HG03175 (cell line): ENCODE measurements around the gene HOXB4.
"Not testable (repeated sequence)": the region's sequence is repeated elsewhere in the genome, so short reads cannot be mapped to it uniquely, and the experiment has no call there.

ENCODE experiments used
- ATAC-seq: cut with Tn5 transposase; IDR thresholded peaks from one replicate; pipeline ENCODE4 v1.9.1; 2021; ENCODE audit warnings: mild to moderate bottlenecking, moderate library complexity; ENCODE audit not compliant: unreplicated experiment

The HOXB4 gene

DNA sequence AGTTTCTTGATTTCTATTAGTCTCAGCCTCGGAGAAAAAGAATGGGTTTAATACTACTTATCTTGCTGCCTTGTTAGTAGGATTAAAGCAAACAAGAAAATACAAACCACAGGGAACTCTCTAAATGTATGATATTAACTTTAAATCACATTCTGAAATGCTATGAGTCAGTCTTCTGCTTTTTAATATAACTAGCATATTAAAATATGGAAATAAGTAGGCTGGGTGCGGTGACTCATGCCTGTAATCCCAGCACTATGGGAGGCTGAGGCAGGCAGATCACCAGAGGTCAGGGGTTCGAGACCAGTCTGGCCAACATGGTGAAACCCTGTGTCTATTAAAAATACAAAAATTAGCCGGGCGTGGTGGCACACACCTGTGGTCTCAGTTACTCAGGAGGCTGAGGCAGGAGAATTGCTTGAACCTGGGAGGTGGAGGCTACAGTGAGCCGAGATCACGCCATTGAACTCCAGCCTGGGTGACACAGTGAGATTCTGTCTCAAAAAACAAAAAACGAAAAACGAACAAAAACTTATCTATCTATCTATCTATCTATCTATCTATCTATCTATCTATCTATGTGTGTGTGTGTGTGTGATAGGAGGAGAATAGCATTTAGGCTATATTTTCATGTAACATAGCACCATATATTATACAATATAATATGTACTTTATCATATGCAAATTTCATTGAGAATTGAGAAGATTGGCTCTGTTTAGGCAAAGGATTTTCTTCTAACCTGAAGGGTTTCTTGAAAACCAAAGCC lies 42.2 kb downstream of the HOXB4 start:
- ATAC-seq, result not testable (repeated sequence)

- ATAC-seq, result no peak
Observed at GRCh38 chr17:48532261-48532660, 45.9 kb downstream of the HOXB4 start.

DNA sequence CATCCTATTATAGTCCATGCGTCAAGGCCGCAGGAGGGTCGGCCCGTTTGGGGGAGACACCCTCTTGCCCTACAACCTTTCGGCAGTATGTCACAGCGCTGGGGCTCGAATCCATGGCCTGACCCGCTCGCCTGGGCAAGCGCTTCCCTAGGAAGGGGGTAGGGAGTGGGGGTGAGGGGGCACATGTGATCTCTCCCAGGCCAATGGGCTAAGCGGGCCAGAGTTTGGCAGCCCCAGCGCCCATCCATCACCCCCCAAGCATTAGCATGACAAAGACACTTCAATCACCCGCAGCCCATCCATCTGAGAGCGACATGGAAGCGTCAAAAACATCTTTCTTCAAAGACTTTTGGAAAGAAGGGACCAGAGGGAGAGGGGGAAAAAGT lies 47.3 kb downstream of the HOXB4 start, which contains the start of gene HOXB1:
HOXB1 (minus strand) TSS at position 125 of the 386 bp plus-strand sequence; CDS start at position 18, 107 bp downstream.
- no peak for ATAC-seq

DNA sequence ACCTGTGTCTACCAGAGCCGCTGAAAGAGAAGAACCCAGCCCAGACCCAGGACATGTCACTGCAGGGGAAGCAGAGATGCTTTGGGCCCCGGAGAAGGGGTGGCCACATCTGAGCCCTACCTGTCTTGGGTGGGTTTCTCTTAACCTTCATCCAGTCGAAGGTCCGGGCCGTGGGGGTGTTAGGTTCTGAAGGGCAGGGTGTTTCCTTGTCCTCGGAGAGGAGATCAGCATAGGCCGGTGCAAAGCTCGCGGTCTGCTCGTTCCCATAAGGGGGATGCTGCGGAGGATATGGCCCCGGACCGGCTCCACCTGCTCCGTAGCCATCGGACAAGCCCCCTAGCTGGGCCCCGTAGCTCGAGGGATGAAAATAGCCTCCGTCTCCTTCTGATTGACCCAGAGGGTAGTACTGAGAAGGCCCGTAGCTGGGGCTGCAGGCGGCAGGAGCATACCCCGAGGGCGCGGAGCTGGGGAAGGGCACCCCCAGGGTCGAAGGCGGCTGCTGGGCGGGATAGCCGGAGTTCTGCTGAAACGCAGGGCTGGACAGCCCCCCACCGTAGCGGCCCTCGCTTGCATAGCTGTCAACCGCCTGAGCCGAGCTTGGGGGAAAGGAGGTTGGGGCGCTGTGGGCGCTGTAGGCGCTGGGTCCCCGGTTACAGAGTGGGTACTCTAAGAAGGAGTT lies 47.8 kb downstream of the HOXB4 start:
- ATAC-seq, result no peak

GRCh38 chr17:48529683-48530009 lies 48.5 kb downstream of the HOXB4 start:
- no peak for ATAC-seq

GRCh38 chr17:48528936-48529682 lies 49.0 kb downstream of the HOXB4 start:
- ATAC-seq, result no peak

DNA sequence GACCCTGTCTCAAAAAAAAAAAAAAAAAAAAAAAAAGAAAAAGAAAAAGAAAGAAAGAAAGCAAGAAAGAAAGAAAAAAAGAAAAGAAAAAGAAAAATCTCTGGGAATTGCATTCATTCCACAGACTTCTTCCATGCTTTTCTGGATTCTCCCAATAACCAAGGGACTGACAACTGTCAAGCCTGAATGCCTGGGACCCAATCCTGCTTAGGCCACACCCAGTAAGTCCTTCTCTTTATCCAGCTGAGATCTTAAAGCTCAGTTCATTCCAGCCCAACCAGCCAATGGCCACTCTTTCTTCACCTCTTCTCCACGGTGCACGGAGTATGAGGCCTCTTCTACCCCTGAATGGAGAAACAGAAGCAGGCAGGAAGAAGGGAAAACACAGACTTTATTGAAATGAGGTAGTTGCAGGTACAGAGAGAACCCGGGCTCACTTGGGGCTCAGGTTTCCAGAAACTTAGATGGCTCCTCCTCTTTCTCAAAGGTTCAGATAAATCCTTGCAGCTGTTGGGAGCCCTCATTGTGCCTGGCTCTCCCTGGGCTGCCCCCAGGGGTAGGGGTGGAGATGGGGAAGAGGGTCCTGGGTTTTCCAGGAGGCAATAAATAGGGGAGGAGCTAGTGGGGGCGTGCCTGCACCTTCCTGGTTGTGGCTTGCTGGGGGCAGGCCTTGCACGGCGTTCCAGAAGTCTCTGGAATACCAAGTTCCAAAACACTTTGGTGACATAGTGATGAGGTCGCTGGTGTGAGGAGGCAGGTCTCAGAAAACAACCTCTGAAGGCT lies 49.8 kb downstream of the HOXB4 start:
- ATAC-seq, result no peak

DNA sequence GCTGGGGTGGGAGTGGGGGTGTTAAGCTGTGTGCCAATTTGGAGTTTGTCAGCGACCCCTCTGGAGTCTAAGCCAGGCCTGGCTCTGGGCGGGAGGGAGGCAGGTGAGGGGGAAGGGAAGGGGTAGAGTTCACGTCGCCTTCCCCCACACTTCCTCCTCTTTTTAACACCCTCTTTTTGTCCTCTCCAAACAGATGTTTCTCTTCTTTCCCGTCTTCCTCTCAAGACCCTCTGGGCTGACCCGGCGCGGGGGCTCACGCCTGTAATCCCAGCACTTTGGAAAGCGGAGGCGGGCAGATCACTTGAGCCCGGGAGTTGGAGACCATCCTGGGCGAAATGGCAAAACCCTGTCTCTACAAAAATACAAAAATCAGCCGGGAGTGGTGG lies 50.6 kb downstream of the HOXB4 start:
- ATAC-seq, result no peak

DNA sequence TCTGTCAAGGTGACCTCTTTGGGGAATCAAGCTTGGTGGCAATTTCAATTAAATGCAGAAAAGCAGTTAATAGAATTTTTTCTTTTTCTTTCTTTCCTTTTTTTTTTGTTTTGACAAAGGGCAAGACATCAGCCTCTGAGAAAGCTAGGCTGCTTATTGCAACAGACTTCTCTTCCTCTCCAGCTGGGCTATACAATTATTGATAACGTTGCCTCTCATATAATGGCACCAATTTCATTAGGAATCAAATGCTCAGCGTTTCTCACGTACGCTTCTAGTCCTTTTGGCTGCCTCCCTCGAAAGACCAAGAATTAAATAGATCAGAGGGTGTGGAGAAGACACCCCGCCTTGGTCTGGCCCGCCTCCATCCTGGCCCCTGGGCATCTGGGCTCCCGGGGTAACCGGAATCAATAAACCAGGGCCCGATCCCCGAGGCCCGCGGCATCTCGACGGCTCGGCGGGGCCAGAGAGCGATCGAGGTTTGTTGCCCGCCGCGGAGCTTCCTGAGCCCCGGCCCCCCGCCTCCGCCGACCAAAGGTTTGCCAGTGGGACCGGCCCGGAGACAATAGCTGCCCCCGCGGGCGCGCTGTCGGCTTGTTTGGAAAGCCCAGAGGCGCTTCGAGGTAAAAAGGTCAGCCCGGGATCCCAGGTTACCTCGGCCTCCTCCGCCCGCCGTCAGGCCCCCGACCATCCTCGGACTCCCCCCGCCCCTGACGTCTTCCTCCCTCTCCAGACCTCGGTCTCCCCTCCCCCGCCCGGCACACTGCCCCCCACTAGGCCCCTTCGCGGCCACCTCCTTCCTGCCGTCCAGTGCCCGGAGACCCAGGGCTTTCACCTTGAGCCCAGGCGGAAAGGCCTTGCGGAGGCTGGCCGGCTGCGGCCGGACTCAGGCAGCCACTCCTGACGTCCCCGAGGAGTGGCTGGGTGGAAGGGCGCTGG lies 51.3 kb downstream of the HOXB4 start:
- ATAC-seq, result no peak
